H9 (cell line): ENCODE data around the gene TEKT5. TPM values are rescaled to one million over a fixed set of nuclear protein-coding genes. Genes with fewer than 3 reads are reported as not detected.

Experiments
- DNase-seq: peaks from one replicate; pipeline ENCODE4 v3.0.0-alpha.2; 2017
- H2AFZ ChIP-seq: one replicate; pipeline ENCODE4 v1.6.1; 2013; ENCODE audit warnings: mild to moderate bottlenecking, low read length, control low read depth, moderate library complexity
- H2AK5ac ChIP-seq: 2 replicates; pipeline ENCODE4 v1.6.1; 2013; ENCODE audit warnings: low read length, control low read depth, mixed read lengths; ENCODE audit not compliant: insufficient read length
- H2BK120ac ChIP-seq: one replicate; pipeline ENCODE4 v1.6.1; 2013; ENCODE audit warnings: low read depth, mild to moderate bottlenecking, low read length, control low read depth, inconsistent platforms; ENCODE audit not compliant: poor library complexity, severe bottlenecking
- H2BK12ac ChIP-seq: 2 replicates; pipeline ENCODE4 v1.6.1; 2013; ENCODE audit warnings: low read length, control low read depth, mixed read lengths, low read depth; ENCODE audit not compliant: insufficient read length
- H2BK15ac ChIP-seq: 2 replicates; pipeline ENCODE4 v1.6.1; 2013; ENCODE audit warnings: low read depth, low read length, control low read depth
- H2BK20ac ChIP-seq: one replicate; pipeline ENCODE4 v1.6.1; 2013; ENCODE audit warnings: low read depth, mild to moderate bottlenecking, low read length, control low read depth, inconsistent platforms; ENCODE audit not compliant: poor library complexity, severe bottlenecking
- H2BK5ac ChIP-seq: 2 replicates; pipeline ENCODE4 v1.6.1; 2013; ENCODE audit warnings: low read length, control low read depth, mixed read lengths; ENCODE audit not compliant: insufficient read length
- H3K14ac ChIP-seq: 2 replicates; pipeline ENCODE4 v1.6.1; 2013; ENCODE audit warnings: low read length, control low read depth; ENCODE audit not compliant: insufficient read depth
- H3K18ac ChIP-seq: 2 replicates; pipeline ENCODE4 v1.6.1; 2013; ENCODE audit warnings: low read depth, mild to moderate bottlenecking, mixed read lengths, low read length, control low read depth; ENCODE audit not compliant: insufficient read length
- H3K23ac ChIP-seq: 2 replicates; pipeline ENCODE4 v1.6.1; 2013; ENCODE audit warnings: low read length, control low read depth, mixed read lengths, low read depth; ENCODE audit not compliant: insufficient read length
- H3K23me2 ChIP-seq: 2 replicates; pipeline ENCODE4 v1.6.1; 2013; ENCODE audit warnings: low read depth, mild to moderate bottlenecking, mixed read lengths, low read length, control low read depth; ENCODE audit not compliant: insufficient read length, poor library complexity, severe bottlenecking
- H3K27ac ChIP-seq: 2 replicates; pipeline ENCODE4 v1.5.1; 2013; ENCODE audit warnings: low read length, control low read depth, mixed read lengths, low read depth; ENCODE audit not compliant: insufficient read length
- H3K27me3 ChIP-seq: 2 replicates; pipeline ENCODE4 v1.6.1; 2013; ENCODE audit warnings: low read length, control low read depth, inconsistent platforms; ENCODE audit not compliant: insufficient read depth
- H3K4ac ChIP-seq: 2 replicates; pipeline ENCODE4 v1.6.1; 2013; ENCODE audit warnings: low read depth, mild to moderate bottlenecking, control low read depth, inconsistent platforms, low read length, moderate library complexity
- H3K4me1 ChIP-seq: 2 replicates; pipeline ENCODE4 v1.6.1; 2013; ENCODE audit warnings: low read length, control low read depth, inconsistent platforms; ENCODE audit not compliant: insufficient read depth
- H3K4me2 ChIP-seq: 2 replicates; pipeline ENCODE4 v1.6.1; 2013; ENCODE audit warnings: low read length, control low read depth, mixed read lengths; ENCODE audit not compliant: insufficient read length, insufficient read depth
- H3K56ac ChIP-seq: 2 replicates; pipeline ENCODE4 v1.6.1; 2013; ENCODE audit warnings: low read depth, mild to moderate bottlenecking, mixed read lengths, low read length, control low read depth; ENCODE audit not compliant: insufficient read length
- H3K79me1 ChIP-seq: 2 replicates; pipeline ENCODE4 v1.6.1; 2013; ENCODE audit warnings: low read depth, mild to moderate bottlenecking, moderate library complexity, low read length, control low read depth, inconsistent platforms; ENCODE audit not compliant: insufficient read depth, poor library complexity, severe bottlenecking
- H3K79me2 ChIP-seq: 2 replicates; pipeline ENCODE4 v1.6.1; 2013; ENCODE audit warnings: low read length, control low read depth, inconsistent platforms; ENCODE audit not compliant: insufficient read depth
- H3K9ac ChIP-seq: 2 replicates; pipeline ENCODE4 v1.6.1; 2013; ENCODE audit warnings: low read length, control low read depth, mixed read lengths; ENCODE audit not compliant: insufficient read length; ENCODE audit errors: extremely low read depth
- H3K9me3 ChIP-seq: one replicate; pipeline ENCODE4 v1.6.1; 2013; ENCODE audit warnings: low read depth, low read length, inconsistent platforms; ENCODE audit not compliant: control insufficient read depth
- H3T11ph ChIP-seq: one replicate; pipeline ENCODE4 v1.6.1; 2013; ENCODE audit warnings: mild to moderate bottlenecking, low read length, control low read depth, inconsistent platforms
- H4K20me1 ChIP-seq: one replicate; pipeline ENCODE4 v1.6.1; 2013; ENCODE audit not compliant: control insufficient read depth, insufficient read length, insufficient read depth
- H4K5ac ChIP-seq: 2 replicates; pipeline ENCODE4 v1.6.1; 2013; ENCODE audit warnings: low read depth, mild to moderate bottlenecking, mixed read lengths, low read length, control low read depth; ENCODE audit not compliant: insufficient read length
- H4K8ac ChIP-seq: replicated peaks from 2 replicates; pipeline ENCODE4 v1.6.1; 2013; ENCODE audit warnings: low read length, control low read depth, mixed read lengths, low read depth; ENCODE audit not compliant: insufficient read length
- H4K91ac ChIP-seq: 2 replicates; pipeline ENCODE4 v1.6.1; 2013; ENCODE audit warnings: low read depth, mild to moderate bottlenecking, moderate library complexity, mixed read lengths, low read length, control low read depth; ENCODE audit not compliant: insufficient read length
- H3K27ac Mint-ChIP-seq, 3 experiments: 2 replicates in 2 of 3; 3 replicates in 1 of 3; pipeline ENCODE4 v1.8.0; 2020 to 2021; ENCODE audit warnings: mixed read lengths in 3 of 3, mild to moderate bottlenecking in 1 of 3, moderate library complexity in 1 of 3
- H3K27me3 Mint-ChIP-seq: 2 replicates; pipeline ENCODE4 v1.8.0; 2021; ENCODE audit warnings: low read depth, mild to moderate bottlenecking, moderate library complexity, mixed read lengths
- H3K36me3 Mint-ChIP-seq, 3 experiments: 2 replicates in 2 of 3; 3 replicates in 1 of 3; pipeline ENCODE4 v1.8.0; 2020 to 2021; ENCODE audit warnings: low read depth in 3 of 3, mixed read lengths in 3 of 3; ENCODE audit not compliant: insufficient read depth in 1 of 3
- H3K4me1 Mint-ChIP-seq, 2 experiments: 2 replicates each; pipeline ENCODE4 v1.8.0; 2020; ENCODE audit warnings: mixed read lengths in 2 of 2
- H3K4me3 Mint-ChIP-seq, 2 experiments: 2 replicates in 1 of 2; 3 replicates in 1 of 2; pipeline ENCODE4 v1.8.0; 2020 to 2021; ENCODE audit warnings: mild to moderate bottlenecking in 2 of 2, mixed read lengths in 2 of 2, moderate library complexity in 1 of 2
- H3K9me3 Mint-ChIP-seq, 2 experiments: 2 replicates in 1 of 2; 3 replicates in 1 of 2; pipeline ENCODE4 v1.8.0; 2020; ENCODE audit warnings: mild to moderate bottlenecking in 2 of 2, mixed read lengths in 2 of 2, moderate library complexity in 1 of 2
- WGBS: extraction: QIAGEN DNeasy Blood & Tissue Kit; methylation state at CpG from one replicate; pipeline ENCODE4 v1.1.7; 2013; ENCODE audit warnings: missing lambda C conversion rate, low lambda C conversion rate, mixed read lengths; ENCODE audit not compliant: insufficient read length; ENCODE audit errors: extremely low coverage; 5-methylcytosine and 5-hydroxymethylcytosine counted together
- total RNA-seq: library from RNA; stranded (reverse); gene quantifications from 2 replicates; pipeline ENCODE4 v1.2.1, GENCODE V29; 2021
- TF ChIP-seq, protein P1 (sequence below): fragments of 200-600 bp; sonication (generic); conservative IDR thresholded peaks from 3 replicates; pipeline ENCODE4 v1.8.0; 2021; ENCODE audit warnings: antibody characterized with exemption, mild to moderate bottlenecking

The TEKT5 gene
- total RNA-seq, 1 experiment from 2014 or later: 0.31 TPM

DNA sequence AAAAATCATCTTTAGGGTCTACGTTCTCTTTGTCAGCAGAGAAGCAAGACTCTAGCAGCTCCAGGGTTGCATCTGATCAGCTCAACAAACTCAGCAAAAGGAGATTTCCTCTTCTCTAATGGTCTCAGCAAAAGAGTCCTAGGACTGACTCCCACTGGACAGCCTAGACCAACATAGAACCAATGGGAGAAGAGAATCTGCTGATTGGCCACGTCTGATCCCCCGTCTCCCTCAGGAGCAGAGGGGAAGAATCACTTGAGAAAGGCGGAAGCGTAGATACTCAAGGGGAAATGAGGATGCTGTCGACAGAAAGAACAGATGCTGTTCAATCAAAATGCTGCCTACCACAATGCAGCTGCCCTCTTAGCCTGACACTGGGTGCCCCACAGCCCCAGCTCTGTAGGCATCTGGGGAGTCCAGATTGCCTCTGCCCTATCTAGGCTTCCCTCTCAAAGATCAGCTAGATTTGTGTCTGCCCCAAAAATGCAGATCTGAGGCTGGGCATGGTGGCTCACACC, 82.8 kb downstream of the TEKT5 start:
- Histone ChIP-seq H3T11ph (no peak overlapping the region), H4K5ac (no peak overlapping the region), H2AFZ (no peak overlapping the region), H3K79me1 (no peaks in the 10 kb centered on the region), H3K23ac (no peak overlapping the region), H2BK120ac (no peak overlapping the region), H3K4ac (no peak overlapping the region), H2BK12ac (no peak overlapping the region), H3K9me3 (no peaks in the 10 kb centered on the region), H3K9ac (no peak overlapping the region), H3K79me2 (no peaks in the 10 kb centered on the region), H3K4me1 (no peaks in the 10 kb centered on the region), H3K23me2 (no peaks in the 10 kb centered on the region), H2BK15ac (no peak overlapping the region), H3K56ac (no peak overlapping the region), H4K20me1 (no peaks in the 10 kb centered on the region), H3K14ac (no peak overlapping the region), H3K27me3 (no peaks in the 10 kb centered on the region), H3K18ac (no peak overlapping the region), H2AK5ac (no peak overlapping the region), H2BK20ac (no peak overlapping the region), H4K91ac (no peak overlapping the region), H4K8ac (no peak overlapping the region), H3K4me2 (no peak overlapping the region), H2BK5ac (no peak overlapping the region), H3K27ac (no peak overlapping the region)
- Mint-ChIP-seq H3K27ac (no peak overlapping the region; a peak in 1 of 7 replicates), H3K9me3 (no peaks in the 10 kb centered on the region), H3K4me3 (no peak overlapping the region), H3K27me3 (no peaks in the 10 kb centered on the region), H3K4me1 (peaks cover 7 to 15% of the 10 kb centered on the region in 2 experiments), H3K36me3 (no peaks in the 10 kb centered on the region)
- TF ChIP-seq, protein P1, sequence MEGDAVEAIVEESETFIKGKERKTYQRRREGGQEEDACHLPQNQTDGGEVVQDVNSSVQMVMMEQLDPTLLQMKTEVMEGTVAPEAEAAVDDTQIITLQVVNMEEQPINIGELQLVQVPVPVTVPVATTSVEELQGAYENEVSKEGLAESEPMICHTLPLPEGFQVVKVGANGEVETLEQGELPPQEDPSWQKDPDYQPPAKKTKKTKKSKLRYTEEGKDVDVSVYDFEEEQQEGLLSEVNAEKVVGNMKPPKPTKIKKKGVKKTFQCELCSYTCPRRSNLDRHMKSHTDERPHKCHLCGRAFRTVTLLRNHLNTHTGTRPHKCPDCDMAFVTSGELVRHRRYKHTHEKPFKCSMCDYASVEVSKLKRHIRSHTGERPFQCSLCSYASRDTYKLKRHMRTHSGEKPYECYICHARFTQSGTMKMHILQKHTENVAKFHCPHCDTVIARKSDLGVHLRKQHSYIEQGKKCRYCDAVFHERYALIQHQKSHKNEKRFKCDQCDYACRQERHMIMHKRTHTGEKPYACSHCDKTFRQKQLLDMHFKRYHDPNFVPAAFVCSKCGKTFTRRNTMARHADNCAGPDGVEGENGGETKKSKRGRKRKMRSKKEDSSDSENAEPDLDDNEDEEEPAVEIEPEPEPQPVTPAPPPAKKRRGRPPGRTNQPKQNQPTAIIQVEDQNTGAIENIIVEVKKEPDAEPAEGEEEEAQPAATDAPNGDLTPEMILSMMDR: no peak
- no CpG with 5 or more reads among the region's 6 CpGs for WGBS
- DNase-seq: no peak
